Activated CD8-positive, alpha-beta memory T cell treated with anti-CD3 and anti-CD28 coated beads, Interleukin-2, amount 50 U/mL, for 4 hours (primary cell): ENCODE results near the gene CSMD2.

Source experiments
- DNase-seq: peaks from one replicate; pipeline ENCODE4 v3.0.0-alpha.2; 2020

The CSMD2 gene

DNA sequence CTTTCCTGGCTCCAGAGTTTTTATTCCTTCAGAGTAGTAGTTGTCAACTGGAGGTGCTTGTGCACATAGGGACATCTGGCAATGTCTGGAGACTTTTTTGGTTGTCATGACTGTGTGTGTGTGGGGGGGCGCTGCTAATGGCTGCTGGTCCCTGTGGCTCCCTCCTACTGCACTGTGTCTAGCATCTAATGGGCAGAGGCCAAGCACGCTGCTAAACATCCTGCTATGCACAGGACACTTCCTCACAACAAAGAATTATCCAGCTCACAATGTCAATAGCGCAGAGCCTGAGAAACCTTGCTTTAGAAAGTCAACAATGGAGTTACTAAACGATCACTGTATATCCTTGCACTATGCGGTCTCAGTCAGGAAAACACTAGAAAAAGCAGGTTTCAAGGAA lies 320.9 kb downstream of the CSMD2 start:
- DNase-seq, result no peak

DNA sequence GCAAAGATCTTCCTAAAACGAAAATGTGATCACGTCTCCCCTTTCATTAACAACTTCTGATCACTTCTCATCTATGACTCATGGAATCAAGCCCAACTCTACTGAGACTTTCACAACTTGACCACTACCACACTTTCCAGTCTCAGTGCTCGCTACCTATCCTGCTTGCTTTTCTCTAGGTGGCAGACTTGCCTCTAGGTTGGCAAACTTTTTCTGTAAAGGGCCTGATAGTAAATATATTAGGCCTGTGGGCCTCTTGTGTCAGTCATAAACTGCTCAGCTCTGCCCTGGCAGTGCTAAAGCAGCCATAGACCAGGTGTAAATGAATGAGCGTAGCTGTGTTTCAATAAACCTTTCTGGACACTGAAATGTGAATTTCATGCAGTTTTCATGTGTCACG lies 322.7 kb downstream of the CSMD2 start:
- DNase-seq, result no peak

DNA sequence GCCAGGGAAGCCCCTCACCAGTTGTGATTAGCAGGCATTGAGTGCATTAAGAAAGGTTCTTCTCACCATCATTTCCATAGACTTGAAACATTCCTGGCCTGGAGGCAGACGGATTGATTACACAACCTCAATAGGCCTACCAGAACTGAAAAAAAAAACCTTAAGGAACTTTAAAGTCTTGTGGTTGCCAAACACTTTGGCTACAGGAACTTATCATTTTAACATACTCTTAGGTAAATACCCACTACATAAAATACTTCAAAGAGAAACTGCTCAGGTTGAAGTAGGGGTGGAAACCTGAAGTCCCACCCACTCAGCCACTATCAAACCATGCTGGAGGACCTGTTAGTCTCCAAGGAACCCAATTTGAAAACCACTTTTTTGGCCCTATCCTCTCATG lies 323.5 kb downstream of the CSMD2 start:
- no peak for DNase-seq

DNA sequence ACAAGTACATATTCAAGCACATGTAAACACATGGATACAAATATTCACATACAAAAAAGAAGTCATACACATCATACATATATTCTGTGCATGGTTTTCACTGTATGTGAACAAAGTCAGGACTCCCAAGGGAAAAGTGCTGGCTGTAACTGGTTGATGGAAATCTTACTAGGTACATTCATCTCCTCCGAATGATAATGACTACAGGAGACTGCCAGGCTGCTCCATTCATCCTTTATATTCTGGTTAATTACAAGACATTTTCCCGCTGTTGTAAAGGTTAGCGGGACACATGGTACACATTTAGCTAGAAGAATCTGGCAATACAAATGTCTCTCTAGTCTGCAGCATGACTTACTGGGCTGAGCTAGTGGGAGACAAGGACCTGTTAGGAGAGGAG lies 327.4 kb downstream of the CSMD2 start:
- DNase-seq, result no peak

DNA sequence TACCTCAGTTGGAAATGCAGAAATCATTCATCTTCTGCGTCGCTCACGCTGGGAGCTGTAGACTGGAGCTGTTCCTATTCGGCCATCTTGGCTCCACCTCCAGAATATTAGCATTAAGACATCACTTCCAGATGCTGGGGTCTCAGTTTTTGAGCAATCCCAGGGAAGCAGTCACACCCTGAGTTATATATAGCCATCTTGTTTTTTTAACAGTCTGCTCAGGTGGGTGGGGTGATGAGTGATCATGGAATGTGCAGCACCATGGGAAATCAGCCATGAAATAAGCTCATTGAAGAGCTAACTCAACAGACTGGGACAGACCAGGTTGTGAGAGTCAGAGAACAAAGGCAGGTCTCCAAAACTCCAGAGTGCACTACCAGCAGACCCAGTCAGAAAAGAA lies 328.1 kb downstream of the CSMD2 start:
- no peak for DNase-seq

DNA sequence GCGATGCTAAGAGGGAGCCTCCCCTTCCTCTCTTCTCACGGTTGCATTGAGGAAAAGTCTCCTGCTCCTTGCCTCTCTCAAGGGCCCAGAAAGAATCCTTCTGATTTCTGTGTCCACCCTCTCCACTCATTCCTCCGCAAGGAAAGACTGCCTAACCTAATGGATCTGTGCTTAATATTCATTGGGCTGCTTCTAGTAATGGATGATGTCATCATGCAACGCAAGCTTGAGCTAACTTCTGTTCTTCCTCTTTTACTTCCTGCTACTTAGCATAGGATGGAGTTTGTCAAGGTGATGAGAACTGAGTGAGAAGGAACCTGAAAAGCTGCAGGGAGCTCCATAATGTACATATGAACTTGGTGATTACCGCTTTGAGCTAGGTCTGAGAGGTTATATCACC lies 336.4 kb downstream of the CSMD2 start:
- DNase-seq, result no peak

DNA sequence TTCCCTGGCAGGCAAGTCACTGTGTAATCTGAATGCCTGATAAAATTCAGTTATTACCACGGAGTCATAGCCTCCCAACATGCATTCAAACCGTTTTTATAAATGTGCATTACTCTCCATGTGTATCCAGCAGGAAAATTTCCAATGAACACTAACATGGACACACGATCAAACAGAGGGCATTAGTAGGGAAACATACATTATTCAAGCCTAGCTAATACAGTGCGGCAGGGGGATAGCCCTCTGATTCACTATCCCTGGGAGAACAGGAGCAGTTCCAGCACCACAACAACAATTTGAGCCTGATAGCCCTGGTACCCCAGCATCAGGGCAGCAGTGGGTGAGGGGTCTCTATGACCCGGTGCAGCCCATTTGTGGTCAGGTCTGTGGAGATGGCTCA lies 337.0 kb downstream of the CSMD2 start:
- DNase-seq, result no peak

DNA sequence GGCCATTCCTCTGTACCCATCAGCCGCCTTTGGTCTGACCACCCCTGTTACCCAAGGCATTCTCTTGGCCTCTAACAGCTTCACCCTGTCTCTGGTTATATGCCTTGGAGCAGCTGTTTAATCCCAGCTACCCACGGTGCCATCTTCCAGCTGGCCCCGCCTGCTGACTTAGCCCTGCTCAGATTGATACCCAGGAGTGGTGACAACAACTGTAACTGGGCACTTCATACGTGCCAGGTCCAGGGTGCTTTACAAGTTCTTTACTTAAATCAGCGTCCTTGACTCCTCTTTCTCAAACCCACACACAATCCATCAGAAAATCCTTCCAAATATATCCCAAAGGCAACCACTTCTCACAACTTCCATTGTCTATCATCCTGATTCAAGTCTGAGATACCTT lies 338.3 kb downstream of the CSMD2 start:
- no peak for DNase-seq

DNA sequence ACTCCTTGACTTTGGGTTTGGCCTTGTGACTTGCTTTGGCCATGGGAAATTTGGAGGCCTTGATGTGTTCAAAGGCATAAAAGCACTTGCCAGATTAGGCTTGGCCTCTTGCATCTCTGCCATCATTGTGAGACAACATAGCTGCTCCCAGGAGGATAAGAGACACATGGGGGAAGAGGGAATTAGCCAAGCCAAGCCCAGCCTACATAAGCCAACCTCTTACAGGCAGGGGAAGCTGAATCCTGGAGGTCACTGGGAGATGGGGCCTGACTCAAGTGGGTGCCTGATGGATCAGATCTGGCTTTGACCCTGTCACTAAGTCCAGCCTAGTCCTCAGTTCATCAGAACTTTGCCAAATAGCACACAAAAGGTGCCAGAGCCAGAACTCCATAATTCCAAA lies 338.7 kb downstream of the CSMD2 start:
- DNase-seq, result no peak

DNA sequence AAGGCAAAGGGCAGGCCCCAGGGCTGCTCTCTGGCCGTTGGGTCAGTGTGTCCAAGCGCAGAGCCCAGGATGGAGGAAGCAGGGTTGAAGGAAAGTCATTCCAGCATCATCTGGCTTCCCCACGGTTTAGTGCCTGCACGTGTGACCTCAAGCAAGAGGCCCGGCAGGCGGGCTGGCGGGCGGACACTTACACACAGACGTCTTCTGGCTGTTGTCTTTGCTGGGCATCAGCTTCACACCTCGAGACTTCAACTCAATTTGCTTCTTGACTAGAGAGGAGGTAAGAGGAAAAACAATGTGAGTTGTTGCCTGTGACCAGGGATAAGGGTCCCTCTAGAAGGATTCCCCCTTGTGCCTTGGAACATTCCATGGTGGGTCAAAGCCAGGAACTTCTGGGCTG lies 339.5 kb downstream of the CSMD2 start:
- DNase-seq, result no peak

DNA sequence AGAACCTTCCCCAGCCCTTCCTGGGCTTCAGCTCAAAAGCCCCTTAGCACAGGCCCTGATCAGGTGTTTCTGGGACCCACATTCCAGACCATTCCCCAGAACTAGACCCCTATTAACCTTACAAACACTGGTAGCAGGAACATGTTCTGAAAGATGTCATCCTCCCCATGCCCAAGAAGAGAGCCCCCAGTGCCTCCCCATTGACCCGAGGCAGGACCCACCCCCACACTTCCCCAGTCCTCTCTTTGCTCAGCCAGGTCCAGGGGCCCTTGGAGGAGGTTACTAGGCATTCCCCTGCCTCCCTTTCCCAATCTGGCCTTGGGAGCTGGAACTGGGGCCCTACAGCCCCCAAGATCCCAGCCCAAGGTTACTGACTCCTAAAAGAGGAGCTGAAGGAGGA lies 340.1 kb downstream of the CSMD2 start:
- DNase-seq, result no peak

DNA sequence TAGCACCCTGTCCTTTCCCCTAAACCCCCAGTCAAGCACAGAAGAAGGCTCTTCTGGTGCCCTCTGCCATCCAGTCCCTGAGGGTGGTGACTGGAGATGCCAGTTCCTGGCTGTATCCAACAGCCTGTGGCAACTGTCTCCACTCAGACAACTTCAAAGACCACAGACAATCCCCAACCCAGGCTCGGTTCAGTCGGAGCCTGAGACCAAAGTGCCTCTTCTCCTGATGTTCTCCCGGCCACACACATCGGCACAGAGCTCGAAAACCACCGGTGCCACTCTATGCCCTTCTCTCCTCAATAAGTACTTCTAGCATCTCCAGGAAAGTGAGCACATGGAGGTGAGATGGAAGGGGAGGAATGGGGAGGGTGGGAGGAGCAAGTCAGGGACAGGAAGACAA lies 340.7 kb downstream of the CSMD2 start:
- DNase-seq, result no peak

DNA sequence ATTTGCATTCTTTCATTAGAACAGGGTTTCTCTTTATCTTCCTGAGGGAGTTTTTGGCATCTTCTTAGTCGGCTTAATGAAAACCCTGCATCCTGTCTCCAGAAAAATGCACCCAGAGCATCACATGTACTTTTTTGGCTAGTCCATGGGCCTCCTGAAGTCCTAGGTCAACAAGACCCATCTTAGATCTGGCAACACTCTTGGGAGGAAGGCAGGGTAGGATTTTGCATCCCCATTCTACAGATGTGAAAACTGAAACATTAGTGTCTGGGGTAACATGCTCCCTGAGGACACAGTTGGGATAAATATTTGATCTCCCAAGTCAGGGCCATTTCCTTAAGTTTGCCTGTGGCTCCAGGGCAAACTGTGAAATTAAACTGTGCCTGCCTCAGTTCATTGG lies 341.2 kb downstream of the CSMD2 start:
- no peak for DNase-seq

DNA sequence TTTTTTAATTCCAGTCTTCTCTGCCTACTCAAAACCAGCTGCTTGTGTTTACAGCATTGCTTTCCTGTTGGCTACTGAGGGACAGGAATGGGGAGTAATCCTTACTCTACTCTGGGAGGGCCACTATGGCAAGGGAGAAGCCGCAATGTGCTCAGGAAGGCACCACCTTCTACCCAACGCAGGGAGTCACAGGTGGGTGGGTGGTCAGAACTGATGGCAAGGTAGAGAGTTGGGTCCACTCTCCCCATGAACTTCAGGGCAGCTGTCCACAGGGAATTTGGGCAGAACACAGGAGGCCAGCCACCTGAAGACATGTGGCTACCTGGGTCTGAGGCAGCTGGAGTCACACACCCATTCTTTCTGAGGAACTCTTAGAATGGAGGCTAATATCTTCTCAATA lies 341.6 kb downstream of the CSMD2 start:
- no peak for DNase-seq

DNA sequence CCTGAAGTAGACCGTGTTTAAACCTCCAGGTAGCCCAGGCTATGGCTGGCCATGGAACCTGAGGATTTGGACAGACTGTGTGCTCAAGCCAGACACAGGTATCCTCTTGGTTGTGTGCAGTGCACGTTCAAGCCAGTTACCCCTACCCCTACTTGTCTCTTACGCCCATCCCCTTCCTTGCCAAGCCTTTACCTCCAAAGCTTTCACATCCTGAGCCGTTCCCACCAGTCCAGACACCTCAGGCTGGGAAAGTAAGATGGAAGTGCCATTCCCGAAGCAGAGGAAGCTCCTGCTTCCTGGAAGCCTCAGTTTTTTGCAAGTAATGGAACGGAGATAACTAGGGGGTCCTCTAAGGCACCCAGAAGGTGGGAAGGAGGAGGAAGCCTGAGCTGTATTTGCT lies 342.6 kb downstream of the CSMD2 start:
- DNase-seq, result no peak

DNA sequence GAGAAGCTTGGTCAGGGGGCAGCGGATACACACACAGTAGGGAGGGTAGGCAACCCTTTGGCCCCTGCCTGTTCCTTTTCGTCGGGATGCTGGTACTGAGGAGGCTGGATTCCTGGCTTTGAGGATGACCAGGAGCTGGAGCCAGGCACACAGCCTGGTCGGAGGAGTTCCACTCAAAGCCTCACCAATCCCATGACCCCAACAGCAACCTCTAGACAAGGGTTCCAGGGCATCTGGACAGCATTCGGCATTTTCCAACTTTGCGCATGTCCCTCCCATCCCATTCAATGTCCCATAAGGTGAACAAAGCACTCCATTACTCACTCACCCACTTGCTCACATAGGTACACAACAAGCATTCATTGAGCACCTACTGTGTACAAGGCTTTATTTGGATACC lies 343.7 kb downstream of the CSMD2 start:
- no peak for DNase-seq

DNA sequence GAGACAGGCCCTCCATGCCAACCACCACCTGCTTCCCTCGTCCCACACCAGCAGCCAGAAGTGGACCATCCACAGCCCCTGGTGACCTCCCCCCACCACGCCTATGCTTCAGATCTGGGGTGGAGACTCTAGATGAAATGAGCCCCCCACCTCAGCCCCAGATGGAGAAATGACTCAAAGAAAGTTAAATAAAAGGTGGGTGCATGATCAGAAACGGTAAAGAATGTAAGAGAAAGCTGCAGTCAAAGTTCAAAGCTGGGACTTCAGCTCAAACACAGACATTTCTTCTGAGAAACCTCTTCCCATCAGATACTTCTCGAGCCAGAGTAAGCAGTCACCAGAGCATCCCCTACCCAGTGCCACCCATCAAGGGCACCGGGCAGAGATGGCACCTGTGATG lies 344.2 kb downstream of the CSMD2 start:
- no peak for DNase-seq

DNA sequence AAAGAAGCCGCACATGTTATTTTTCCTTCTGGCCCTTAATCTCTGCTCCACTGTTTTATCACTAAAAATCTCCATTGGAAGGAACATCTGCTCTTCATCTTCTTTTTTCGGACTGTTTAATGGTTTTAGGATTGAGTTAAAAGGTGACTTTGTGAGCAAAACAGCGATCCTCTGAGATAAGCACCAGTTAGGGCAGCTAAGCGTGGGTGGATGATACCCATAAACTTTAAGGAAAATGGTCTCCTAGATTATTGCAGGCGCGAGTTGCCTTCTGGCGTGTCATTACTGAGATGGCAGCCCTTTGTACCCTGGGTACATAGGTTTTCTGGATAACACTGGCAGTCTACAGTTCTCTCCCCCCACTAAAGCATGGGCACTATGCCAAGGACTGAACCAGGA lies 345.1 kb downstream of the CSMD2 start:
- no peak for DNase-seq

DNA sequence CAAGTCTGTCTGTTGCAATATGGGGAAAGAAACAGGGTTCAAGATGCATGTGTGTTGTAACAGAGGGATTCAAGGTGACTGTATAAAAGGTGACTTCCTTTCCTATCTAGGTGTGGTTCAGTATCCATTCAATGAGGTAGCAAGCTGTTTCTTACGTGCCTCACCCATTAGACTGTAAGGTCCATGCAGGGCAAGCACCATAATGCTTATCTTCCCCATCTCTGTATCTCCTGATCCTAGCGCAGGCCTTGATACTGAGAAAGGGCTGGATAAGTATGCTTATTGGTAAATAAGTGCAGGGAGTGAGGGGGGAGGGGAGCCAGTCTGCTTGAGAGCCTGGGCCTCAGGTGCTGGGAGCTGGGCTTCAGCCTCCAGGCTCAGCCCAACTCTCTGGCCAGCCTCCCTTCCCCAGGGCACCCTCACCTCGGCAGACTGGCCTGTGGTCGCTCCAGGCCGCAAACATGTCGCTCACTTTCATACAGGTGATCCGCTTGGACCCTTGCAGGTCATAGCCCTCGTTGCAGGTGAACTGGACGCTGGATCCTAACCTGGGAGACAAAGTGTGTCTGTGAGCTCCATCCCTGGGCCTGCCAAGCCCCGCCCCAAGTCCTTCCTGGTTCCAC lies 345.6 kb downstream of the CSMD2 start:
- no peak for DNase-seq

DNA sequence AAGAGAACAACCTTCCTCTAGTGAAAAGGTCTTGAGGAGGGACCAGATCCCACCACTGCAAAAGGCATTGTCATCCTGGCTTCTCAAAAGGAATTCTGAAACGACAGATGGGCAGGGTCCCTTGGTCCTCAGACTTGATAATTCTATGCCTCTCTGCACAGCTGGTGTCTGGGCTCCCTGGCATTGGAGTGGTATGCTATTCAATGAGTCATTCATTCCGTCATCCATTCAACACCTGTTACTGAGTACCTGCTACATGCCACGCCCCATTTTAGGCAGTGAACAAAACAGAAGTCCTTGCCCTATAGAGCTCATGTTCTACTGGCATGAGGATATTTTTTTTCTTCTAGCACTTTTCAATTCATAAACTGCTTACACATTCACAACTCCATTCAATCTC lies 347.0 kb downstream of the CSMD2 start:
- no peak for DNase-seq

DNA sequence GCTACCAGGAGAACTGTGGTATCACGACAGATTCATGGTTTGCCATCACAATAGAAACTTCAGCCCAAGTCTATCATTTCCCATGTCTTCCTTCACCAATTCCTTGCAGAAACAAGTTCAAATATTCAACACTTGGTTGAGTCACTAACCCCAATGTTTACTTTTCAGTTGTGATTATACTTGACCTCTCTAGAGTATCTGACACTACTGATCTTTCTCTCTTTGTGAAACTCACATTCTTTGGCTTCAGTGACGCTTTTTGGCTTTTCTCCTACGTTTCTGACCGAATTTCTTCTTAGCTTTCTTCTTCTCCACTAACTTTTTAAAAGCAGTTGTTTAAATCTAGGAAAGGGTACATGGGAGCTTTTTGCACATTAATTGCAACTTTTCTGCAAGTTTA lies 350.0 kb downstream of the CSMD2 start:
- no peak for DNase-seq

DNA sequence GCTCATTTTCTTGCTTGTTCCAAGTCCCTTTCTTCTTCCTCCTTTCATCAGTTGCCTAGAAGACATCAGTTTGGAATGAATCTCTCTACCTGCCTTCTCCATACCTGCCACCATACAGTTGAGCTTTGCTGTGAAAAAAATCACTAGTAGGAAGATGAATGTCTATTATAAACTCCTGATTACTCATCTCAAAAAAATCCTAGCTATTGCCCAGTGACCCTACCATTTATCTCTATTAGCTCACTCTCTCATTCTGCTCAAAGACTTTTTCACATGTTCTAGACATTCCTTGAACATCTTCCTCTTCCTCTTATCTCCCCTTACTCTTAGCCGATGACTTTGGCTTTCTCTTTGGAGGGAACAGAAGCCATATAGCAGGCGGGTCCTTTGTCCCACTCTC lies 350.9 kb downstream of the CSMD2 start:
- no peak for DNase-seq

DNA sequence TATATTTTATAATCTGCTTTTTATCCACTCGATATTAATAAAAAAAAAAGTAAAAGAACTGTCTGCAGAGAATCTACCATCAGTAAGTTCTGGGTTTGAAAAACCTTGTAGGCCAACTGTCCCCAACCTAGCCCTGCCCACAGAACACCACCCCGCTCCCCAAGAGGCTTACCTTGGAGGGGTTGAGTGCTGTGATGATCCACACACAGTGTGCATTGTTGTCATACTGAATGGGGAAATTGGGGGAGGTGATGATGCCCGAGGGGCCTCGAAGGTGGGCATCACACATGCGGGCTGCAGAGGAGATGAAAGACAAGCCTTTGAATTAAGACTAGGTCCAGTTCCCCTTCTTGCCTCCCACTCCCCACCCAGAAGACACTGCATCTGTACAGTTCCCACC lies 354.5 kb downstream of the CSMD2 start:
- no peak for DNase-seq

DNA sequence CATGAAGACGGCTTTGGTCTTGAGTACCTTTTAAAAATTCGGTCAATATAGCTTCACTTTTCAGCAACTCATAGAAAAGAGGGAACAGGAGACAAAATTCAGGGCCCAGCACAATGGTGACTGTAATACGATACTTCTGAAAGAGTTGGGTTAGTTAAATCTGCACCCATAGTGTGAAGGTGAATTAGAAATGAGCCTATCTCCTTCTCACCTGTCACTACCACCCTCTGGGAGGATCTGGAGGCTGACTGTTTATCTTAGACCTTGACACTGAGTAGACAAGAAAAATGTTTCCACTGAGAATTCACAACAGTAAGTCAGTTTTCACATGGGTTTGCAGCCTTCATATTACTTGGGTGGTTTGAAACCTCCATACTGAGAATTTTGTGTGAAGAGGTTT lies 359.0 kb downstream of the CSMD2 start:
- no peak for DNase-seq

DNA sequence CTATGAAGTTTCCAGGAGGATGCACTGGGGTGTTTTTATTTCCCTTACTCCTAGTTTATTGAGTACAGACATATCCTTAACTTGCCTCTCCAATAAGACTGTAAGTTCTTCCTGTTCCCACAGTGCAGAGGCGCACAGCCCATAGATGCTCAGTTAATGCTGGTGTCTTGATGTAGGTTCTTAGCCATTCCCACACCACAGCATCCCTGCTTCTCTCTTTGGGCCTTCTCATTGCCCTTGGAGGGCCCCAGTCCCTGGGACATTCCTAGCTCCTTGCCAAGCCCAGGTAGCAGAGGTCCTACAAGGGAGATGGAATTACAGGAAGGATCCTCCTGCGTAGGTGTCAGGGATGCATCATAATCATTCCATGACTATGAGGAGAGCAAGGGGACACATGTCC lies 362.8 kb downstream of the CSMD2 start:
- DNase-seq, result no peak

DNA sequence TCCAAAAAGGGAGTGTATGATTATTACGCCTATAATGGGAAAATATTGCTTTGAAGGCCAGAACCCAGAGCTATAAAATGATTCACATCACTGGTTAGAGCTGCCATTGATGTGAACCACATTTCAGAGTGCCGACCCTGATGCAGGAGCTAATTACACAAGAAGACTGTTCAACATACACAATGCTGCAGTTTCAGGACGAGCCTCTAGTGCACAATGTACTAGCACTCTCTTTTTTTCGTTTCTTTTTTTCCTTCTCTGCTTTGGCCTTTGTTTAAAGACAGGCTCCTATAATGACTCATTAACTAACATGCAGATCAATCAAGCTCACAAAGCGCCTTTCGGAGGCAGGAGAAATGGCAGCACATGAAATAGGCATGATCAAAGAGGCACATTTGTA lies 367.2 kb downstream of the CSMD2 start:
- DNase-seq, result no peak
